Heart left ventricle (tissue), 16 donors: Measurements from ENCODE around the gene BMP5. TPM values are rescaled to one million over a fixed set of nuclear protein-coding genes. Genes with fewer than 3 reads are reported as not detected.

ENCODE experiments used
- ATAC-seq, 4 donors: fragments of 200-7000 bp; cut with Tn5 transposase; one replicate each; pipeline ENCODE4 v1.9.1; 2020 to 2022; ENCODE audit warnings: moderate library complexity in 4 of 4, mild to moderate bottlenecking in 3 of 4, moderate number of reproducible peaks in 1 of 4
- DNase-seq, 5 donors: peaks; one replicate each; pipeline ENCODE4 v3.0.0-alpha.2; 2020
- H3K27ac ChIP-seq, 12 donors: fragments of 200-600 bp; sonication (generic) in 4 of 12; one replicate each; pipeline versions ENCODE4 v1.5.0 to v1.8.0; 2016 to 2022; ENCODE audit warnings: mild to moderate bottlenecking in 2 of 12
- H3K27me3 ChIP-seq, 9 donors: fragments of 200-600 bp; sonication (generic) in 2 of 9; one replicate each; pipeline versions ENCODE4 v1.5.1 to v1.8.0; 2016 to 2022; ENCODE audit warnings: mild to moderate bottlenecking in 3 of 9
- H3K36me3 ChIP-seq, 9 donors: fragments of 200-600 bp; sonication (generic) in 2 of 9; one replicate each; pipeline versions ENCODE4 v1.5.0 to v1.8.0; 2018 to 2022; ENCODE audit warnings: mild to moderate bottlenecking in 2 of 9
- H3K4me1 ChIP-seq, 12 donors: fragments of 200-600 bp; sonication (generic) in 4 of 12; one replicate each; pipeline versions ENCODE4 v1.5.0 to v1.8.0; 2016 to 2022; ENCODE audit warnings: mild to moderate bottlenecking in 3 of 12
- H3K4me3 ChIP-seq, 12 donors: fragments of 200-600 bp; sonication (generic) in 4 of 12; one replicate each; pipeline versions ENCODE4 v1.5.0 to v1.8.0; 2017 to 2022; ENCODE audit warnings: mild to moderate bottlenecking in 9 of 12, moderate library complexity in 4 of 12
- H3K9me3 ChIP-seq, 12 donors: fragments of 200-600 bp; sonication (generic) in 4 of 12; one replicate each; pipeline versions ENCODE4 v1.5.0 to v1.8.0; 2016 to 2022; ENCODE audit warnings: mild to moderate bottlenecking in 1 of 12
- CTCF ChIP-seq, 12 donors: fragments of 200-600 bp; sonication (generic) in 4 of 12; IDR thresholded peaks; one replicate each; pipeline versions ENCODE4 v1.5.0 to v1.8.0; 2018 to 2022; ENCODE audit warnings: antibody characterized with exemption in 12 of 12, mild to moderate bottlenecking in 5 of 12
- POLR2A ChIP-seq, 2 donors: fragments of 450-650 bp; IDR thresholded peaks; one replicate each; pipeline ENCODE4 v1.6.1; 2017; ENCODE audit warnings: antibody characterized with exemption in 2 of 2, mild to moderate bottlenecking in 2 of 2, moderate library complexity in 2 of 2
- WGBS, 4 donors: extraction: QIAGEN DNeasy Blood & Tissue Kit in 2 of 4; methylation state at CpG; one replicate each; pipeline versions ENCODE4 v1.1.5 to v1.1.7; 2013 to 2018; 5-methylcytosine and 5-hydroxymethylcytosine counted together
- intact Hi-C, 10 donors: fragments of 100-400 bp; cut with DNase I; formaldehyde crosslinking; loops; one replicate each; pipeline versions ENCODE4 v1.11.1 to v1.14.2; 2022
- polyA plus RNA-seq, 2 donors: library from polyadenylated mRNA; stranded (reverse); fragments of 200-250 nt; gene quantifications; one replicate each; pipeline ENCODE4 v1.2.3, GENCODE V29; 2013
- total RNA-seq, 9 donors: library from RNA; depleted of rRNA in 2 of 9; stranded (reverse); fragments of >200 nt in 2 of 9; fragmentation: NEBNext Ultra II Directional in 3 of 9; extraction: Animal tissue kit (Norgen Biotek cat#: 25700) in 3 of 9; gene quantifications; one replicate each; pipeline versions ENCODE4 v1.1.0 to v1.2.4, GENCODE V29; 2016 to 2023
- donor health status: ischemic (EF 13 %, LVEDD 7.1; RV severe dilation, severe dysfunction).
- donor health status: healthy with polysubstance abuse.
- donor health status: DM: no; HTN: yes; CAD: no.
- donor health status: DM: no; HTN: no; CAD: no.
- donor health status: ischemic (EF 25% LVEDD 6.9; RV normal size, moderate dysfunction).
- donor health status: ischemic (EF 25% LVEDD 5.7; RV mildly dilated, moderate dysfunction).
- donor health status: healthy.
- donor health status: DM: yes; HTN: yes; CAD: no.
- donor health status: ischemic (EF 35%, LVEDD 5.7; RV mildly dilated, moderate dysfunction).
- donor health status: nonischemic (EF 11% LVEDD 7.7; RV severe dilation, severe dysfunction).
- donor health status: DM: yes; HTN: yes; CAD: no.
- donor health status: PGD.
- donor health status: ischemic (EF 29% LVEDD 5.4; RV normal size, mild dysfunction).
- donor health status: nonischemic (EF 23%, LVEDD 6.1; RV moderate dilation, normal function).

BMP5 gene
- total and polyA plus RNA-seq, 11 donors = 0.86 to 5.8 (median 2.2) TPM

- Histone ChIP-seq H3K4me1 (no peaks in the 10 kb centered on the region), H3K4me3 (no peak overlapping the region), H3K27me3 (no peaks in the 10 kb centered on the region), H3K9me3 (no peaks in the 10 kb centered on the region), H3K27ac (no peak overlapping the region), H3K36me3 (no peaks in the 10 kb centered on the region)
- no peak for TF ChIP-seq POLR2A (IDR thresholded peaks at IDR 0.05)
- TF ChIP-seq CTCF (IDR thresholded peaks at IDR 0.05) = no peak
- ATAC-seq = no peak
- DNase-seq = no peak
- 65 to 77% (median 68%) methylated on average over 5 of the region's 5 CpGs for WGBS, 4 donors
- intact Hi-C loops = loop anchor here in 1 of 10 donors (5.0 kb wide), 1 partner anchor 33 kb away; no protein-coding TSS in a partner anchor
These were observed 100.9 kb downstream of the BMP5 start for GRCh38 chr6:55774286-55775028.

GRCh38 chr6:55773620-55774216, 101.7 kb downstream of the BMP5 start:
- Histone ChIP-seq H3K36me3 (no peaks in the 10 kb centered on the region), H3K27me3 (no peaks in the 10 kb centered on the region), H3K9me3 (no peaks in the 10 kb centered on the region), H3K27ac (no peak overlapping the region), H3K4me3 (no peak overlapping the region), H3K4me1 (no peaks in the 10 kb centered on the region)
- DNase-seq = no peak
- ATAC-seq = no peak
- 88 to 94% (median 89%) methylated on average over 9 of the region's 9 CpGs for WGBS, 4 donors
- intact Hi-C loops = loop anchor here in 1 of 10 donors (5.0 kb wide), 1 partner anchor 34 kb away; no protein-coding TSS in a partner anchor
- TF ChIP-seq CTCF (IDR thresholded peaks at IDR 0.05) (no peak), POLR2A (IDR thresholded peaks at IDR 0.05) (no peak)

- intact Hi-C loops = loop anchor here in 1 of 10 donors (5.0 kb wide), 1 partner anchor 35 kb away; no protein-coding TSS in a partner anchor
- DNase-seq (no peak), ATAC-seq (no peak)
- 53 to 72% (median 65%) methylated on average over 3 of the region's 3 CpGs for WGBS, 4 donors
- no peaks in the 10 kb centered on the region for H3K27me3 ChIP-seq
- H3K36me3 ChIP-seq = no peaks in the 10 kb centered on the region
- H3K4me1 ChIP-seq = no peaks in the 10 kb centered on the region
- no peak for TF ChIP-seq POLR2A (IDR thresholded peaks at IDR 0.05)
- TF ChIP-seq CTCF (IDR thresholded peaks at IDR 0.05) = no peak
- no peaks in the 10 kb centered on the region for H3K9me3 ChIP-seq
- H3K27ac ChIP-seq = no peak overlapping the region
- H3K4me3 ChIP-seq = no peak overlapping the region
These were observed 102.7 kb downstream of the BMP5 start for GRCh38 chr6:55772730-55773129.

GRCh38 chr6:55759536-55759935, 115.9 kb downstream of the BMP5 start:
- 67 to 82% (median 75%) methylated on average over 1 of the region's 1 CpG for WGBS, 4 donors
- intact Hi-C loops = no loop called here
- Histone ChIP-seq H3K9me3 (no peaks in the 10 kb centered on the region), H3K4me3 (no peak overlapping the region), H3K36me3 (no peaks in the 10 kb centered on the region), H3K27me3 (no peaks in the 10 kb centered on the region), H3K4me1 (peaks cover 0 to 6% (median 0%) of the 10 kb centered on the region in 12 donors), H3K27ac (peak overlapping the region in 1 of 12 donors; percentile 18)
- ATAC-seq = no peak
- DNase-seq = no peak
- no peak for TF ChIP-seq CTCF (IDR thresholded peaks at IDR 0.05)
- TF ChIP-seq POLR2A (IDR thresholded peaks at IDR 0.05) = no peak
